ENCODE measurements around the gene SIK2.

DNA sequence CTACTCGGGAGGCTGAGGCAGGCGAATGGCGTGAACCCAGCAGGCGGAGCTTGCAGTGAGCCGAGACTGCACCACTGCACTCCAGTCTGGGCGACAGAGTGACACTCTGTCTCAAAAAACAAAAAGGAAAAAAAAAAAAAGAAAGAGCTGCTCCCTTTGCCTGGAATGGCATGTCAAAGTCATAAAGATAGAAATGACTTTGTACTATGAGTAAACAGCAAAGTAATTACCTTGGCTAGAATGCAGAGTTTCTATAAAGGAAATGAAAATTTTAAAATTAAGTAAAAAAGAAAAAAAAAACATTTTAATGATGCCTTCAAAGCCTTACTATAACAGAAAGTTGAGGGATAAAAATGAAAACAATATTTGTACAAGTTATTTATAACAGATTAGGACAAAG lies 153.8 kb downstream of the SIK2 start:
- no peak for TF ChIP-seq EZH2 (IDR thresholded peaks at IDR 0.05; ENCODE audit: borderline replicate concordance, insufficient read depth, low read depth, low read length, poor library complexity, severe bottlenecking)
- TF ChIP-seq, protein P1, sequence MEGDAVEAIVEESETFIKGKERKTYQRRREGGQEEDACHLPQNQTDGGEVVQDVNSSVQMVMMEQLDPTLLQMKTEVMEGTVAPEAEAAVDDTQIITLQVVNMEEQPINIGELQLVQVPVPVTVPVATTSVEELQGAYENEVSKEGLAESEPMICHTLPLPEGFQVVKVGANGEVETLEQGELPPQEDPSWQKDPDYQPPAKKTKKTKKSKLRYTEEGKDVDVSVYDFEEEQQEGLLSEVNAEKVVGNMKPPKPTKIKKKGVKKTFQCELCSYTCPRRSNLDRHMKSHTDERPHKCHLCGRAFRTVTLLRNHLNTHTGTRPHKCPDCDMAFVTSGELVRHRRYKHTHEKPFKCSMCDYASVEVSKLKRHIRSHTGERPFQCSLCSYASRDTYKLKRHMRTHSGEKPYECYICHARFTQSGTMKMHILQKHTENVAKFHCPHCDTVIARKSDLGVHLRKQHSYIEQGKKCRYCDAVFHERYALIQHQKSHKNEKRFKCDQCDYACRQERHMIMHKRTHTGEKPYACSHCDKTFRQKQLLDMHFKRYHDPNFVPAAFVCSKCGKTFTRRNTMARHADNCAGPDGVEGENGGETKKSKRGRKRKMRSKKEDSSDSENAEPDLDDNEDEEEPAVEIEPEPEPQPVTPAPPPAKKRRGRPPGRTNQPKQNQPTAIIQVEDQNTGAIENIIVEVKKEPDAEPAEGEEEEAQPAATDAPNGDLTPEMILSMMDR (IDR thresholded peaks at IDR 0.05): no peak
